HG03432 (cell line): Measurements from ENCODE around the gene AGR2.
"Not testable (repeated sequence)": the region's sequence is repeated elsewhere in the genome, so short reads cannot be mapped to it uniquely, and the experiment has no call there.

Experiments
- ATAC-seq: cut with Tn5 transposase; IDR thresholded peaks from one replicate; pipeline ENCODE4 v1.9.1; 2021; ENCODE audit warnings: mild to moderate bottlenecking, moderate library complexity; ENCODE audit not compliant: unreplicated experiment

AGR2 gene

DNA sequence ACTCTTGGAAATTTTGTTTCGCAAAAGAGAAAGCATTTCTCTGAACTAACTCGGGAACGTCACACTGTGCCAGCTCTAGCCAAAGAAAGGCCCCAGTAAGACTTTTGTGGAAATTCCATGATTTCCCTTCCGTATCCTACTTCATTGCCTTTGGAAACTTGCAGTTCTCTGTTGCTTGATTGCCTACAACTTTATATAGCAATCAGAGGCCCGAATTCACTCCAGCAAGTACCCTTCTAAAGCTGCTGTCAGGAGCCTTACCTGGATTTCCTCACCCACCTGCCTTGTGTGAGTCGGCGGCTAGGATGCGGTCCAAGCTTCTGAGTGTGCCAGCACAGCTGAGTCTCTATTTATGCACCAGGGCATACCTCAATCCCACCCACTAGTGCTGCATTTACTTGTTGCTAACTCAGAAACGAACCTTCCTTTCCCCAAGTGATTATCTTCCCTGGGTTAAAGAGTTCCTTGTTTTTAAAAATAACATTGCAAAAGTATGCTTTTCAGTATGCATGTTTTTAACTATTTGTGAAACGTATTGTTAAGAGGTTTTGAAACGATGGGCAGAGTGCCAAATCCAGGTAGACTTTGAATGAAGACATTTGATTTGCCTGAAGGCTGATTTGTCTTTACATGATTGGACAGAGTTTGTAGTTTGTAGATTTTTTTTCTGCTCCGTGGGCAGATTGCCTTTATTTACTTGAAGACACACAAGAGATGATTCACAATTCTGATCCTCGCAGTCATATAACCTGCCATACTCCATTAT, at the start of gene AGR2:
AGR2 (minus strand) TSS at position 326 of the 766 bp plus-strand sequence. CDS start 3,203 bp downstream, outside the sequence.
- ATAC-seq, result no peak

- not testable (repeated sequence) for ATAC-seq
These were observed 48.4 kb upstream of the AGR2 start for GRCh38 chr7:16853189-16853588.

- no peak for ATAC-seq
These were observed 47.0 kb upstream of the AGR2 start for GRCh38 chr7:16851829-16852228.

DNA sequence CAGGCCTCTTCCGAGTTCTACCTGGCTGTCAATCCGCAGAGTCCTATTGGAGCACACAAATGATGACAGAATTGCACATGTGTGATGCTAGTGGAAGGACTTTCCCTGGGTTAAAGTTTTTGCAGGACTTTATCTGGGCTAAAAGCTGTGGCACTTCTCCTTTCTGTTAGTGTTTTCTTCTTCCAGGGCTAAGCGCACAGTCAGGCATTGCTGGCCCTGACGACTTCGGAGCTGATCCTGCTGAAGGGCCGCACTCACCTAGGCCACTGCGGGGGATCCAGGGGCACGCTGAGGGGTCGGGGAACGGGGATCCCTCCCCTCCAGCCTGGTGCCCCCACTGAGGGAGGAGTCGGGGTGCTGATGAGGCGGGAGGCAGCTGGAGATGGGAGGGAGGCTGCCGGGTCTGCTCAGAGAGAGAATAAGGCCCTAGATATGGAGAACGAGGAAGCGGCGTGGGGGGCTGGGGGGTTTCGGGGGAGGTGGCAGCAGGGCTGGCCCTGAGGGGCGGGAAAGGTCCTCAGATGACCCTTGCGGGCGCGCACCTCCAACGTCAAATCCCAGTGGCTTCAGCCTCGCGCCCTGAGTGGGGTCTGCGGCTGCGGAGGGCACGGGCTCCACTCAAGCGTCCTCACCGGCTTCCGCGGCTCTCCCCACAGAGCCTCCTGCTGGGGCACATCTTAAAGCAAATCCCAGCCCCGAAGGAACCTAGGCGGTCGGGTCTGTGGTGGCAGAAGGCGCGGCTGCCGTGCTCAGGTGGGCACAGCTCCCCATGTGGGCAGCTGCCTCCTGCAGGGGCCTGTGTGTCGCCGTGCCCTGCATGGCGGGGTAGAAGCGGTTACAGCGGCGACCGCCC, 46.0 kb upstream of the AGR2 start:
- no peak for ATAC-seq

GRCh38 chr7:16849296-16850148, 44.7 kb upstream of the AGR2 start:
- no peak for ATAC-seq

GRCh38 chr7:16847381-16847860, 42.6 kb upstream of the AGR2 start:
- ATAC-seq, result no peak

DNA sequence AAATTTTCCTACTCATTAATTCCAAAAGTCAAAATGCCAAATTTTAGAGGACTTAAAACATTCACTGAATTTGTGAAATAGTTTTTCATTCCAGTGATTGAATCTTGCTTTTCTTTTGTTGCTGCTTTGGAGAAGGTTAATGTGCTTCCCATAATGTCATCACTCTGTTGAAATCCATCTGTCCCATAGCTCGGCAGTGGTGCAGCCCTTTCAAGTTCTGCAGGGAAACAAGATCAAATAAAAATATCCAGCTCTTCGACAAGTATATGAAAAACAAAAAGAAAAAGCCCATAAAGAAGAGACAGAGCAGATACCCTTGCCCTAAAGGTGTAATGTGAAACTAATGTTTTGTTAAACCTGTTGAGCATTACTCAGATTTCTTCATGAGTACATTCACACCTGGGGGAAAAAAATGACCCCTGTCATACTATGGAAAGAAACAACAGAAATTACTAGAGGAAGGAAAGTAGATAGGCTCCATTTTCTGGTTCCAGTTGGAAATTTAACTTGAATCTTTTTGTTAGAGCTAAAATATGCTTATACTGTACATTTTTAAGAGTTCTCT, 41.9 kb upstream of the AGR2 start:
- no peak for ATAC-seq

GRCh38 chr7:16845746-16846145, 40.9 kb upstream of the AGR2 start:
- no peak for ATAC-seq

DNA sequence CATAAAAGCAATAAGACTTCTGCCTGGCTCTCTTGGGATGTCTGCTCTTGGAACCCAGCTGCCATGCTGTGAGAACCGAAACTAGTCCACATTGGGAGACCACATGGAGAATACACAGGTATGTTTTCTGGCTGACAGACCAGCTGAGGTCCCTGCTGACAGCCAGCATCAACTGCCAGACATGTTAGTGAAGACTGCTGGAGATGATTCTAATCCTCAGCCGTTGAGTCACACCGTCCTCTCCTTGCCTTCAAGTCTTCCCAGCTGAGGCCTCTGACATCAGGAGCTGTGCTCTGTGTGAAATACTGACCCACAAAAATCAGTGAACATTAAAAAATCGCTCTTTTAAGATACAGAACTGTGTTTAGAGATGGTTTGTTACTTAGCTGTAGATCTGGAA, 36.9 kb upstream of the AGR2 start:
- ATAC-seq, result no peak

GRCh38 chr7:16840094-16840493, 35.3 kb upstream of the AGR2 start:
- ATAC-seq, result no peak

DNA sequence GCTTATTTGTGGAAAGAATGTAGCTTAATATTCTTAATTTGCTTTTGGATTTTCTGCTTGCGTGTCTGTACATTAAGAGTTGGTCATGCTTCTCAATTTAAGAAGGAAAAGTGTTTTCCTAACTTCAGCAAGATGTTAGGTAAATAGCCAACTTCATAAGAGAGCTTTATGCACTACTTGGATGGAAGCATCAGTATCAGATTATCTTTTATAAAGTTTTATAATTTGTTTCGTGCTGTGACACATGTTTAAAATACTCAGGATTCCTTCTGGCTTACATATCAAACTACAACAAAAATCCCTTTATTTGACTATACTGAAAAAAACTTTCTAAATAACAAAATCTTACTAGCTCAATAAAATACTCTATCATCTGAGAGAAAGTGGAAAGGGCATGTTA, 34.8 kb upstream of the AGR2 start:
- no peak for ATAC-seq

- no peak for ATAC-seq
These were observed 34.1 kb upstream of the AGR2 start for GRCh38 chr7:16838891-16839290.

DNA sequence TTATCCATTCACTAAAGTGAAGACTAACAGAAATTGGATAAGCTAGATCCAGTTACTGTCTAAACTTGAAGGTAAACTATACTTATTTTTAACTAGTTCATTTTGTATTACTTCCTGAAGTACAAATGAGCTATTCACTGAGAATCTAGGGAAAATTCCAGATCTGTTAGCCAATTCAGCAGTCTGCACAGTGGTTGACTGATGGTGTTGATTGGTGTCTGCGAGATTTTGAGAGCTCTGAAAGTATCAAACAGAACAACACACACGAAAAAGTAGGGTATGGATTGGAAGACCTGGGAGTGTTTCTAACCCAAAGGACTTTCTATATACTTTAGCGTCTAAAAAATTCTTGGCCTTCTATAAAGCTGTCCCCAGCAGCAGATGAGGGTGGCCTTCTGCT, 33.6 kb upstream of the AGR2 start:
- ATAC-seq, result no peak

GRCh38 chr7:16836481-16836880, 31.7 kb upstream of the AGR2 start:
- no peak for ATAC-seq

GRCh38 chr7:16833373-16833772, 28.6 kb upstream of the AGR2 start:
- no peak for ATAC-seq

DNA sequence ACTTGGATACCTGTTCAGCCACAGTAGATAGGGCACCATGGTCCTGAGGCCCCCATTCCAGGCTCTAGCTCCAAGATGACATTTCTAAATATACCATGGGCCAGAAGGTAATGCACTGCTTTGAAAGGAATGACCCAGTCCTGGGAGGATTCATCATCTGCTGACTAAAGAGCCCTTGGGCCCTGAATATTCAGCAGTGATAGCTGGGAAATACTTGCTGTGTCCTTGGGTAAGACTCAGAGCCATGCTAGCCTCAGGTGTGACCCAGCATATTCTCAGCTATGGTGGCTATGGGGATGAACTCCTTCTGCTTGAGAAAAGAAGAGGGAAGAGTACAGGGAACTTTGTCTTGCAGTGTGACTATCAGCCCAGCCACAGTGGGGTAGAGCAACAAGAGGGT, 21.3 kb upstream of the AGR2 start:
- ATAC-seq, result no peak

DNA sequence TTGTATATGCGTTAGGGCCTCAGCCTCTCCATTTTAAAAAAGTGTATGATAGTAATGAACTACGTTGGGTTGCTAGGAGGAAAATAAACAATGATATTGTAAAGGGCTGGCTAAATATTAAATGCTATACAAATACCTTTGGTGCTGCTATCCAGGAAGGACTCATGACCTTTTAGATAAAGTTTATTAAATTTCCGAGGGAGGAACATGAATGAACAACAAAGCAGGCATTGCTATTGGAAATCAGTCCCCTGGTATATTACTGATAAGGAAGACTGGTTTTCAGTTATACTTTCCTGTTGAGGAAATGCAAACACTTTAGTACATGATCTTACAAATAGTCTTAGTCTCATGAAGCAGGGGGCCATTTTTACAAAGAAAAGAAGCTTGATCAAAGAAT, 17.2 kb upstream of the AGR2 start:
- ATAC-seq, result no peak

DNA sequence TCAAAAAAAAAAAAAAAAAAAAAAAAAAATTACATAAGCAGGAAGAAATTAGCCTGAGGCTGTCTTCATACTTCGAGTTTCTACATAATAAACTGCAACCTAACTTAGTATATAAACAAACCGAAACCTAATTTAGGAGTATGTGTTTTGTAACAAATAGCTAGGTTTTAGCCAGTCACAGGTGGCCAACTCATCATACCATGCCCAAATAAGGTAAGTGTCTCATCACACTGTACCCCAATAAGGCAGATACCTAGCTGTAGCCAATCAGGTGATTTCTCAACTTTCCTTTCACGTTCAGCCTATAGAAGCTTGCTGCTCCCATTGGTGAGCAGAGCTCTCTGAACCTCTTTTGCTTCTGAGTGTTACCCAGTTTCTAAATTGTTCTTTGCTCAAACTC, 13.9 kb upstream of the AGR2 start:
- ATAC-seq, result no peak

DNA sequence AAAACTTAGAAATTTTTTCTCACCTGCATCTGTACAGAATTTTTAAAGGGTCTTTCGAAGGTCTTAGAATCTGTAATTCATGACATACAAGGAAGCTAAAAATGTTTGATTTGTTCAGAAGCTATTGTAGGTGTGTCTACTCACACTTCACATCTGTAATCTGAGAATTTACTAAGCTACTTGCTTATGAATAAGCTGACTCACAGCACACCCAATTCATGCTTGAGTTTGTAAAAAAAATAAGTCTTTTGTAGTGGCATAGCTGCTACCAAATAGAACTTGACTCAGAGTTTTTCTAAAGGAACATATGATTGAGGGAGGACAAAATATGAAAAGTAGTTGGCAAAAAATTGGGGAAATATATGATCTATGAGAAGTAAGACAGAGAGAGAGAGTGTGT, 12.7 kb upstream of the AGR2 start:
- ATAC-seq, result no peak

DNA sequence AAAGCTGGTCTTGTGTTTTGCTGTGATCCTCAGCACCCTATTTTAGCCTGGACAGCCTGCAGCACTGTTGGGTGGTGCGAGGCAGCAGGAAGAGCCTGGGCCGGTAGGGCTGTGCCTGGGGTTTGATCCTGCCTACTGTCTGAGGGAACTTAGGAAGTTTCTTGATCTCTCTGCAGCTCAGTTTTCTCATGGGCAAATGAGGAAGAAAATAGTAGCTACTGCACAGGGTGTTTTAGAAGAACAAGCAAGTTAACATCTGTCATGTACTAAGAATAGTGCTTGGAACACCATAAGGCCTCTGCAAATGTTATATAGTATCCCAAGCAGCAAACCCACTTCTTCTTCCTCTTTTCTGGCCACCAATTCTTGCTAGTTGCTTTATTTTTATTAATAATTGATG, 12.0 kb upstream of the AGR2 start:
- ATAC-seq, result no peak

GRCh38 chr7:16815001-16815400, 10.2 kb upstream of the AGR2 start:
- no peak for ATAC-seq
